ENCODE results near the gene MNAT1.
A peak's percentile ranks its signal among the peaks of the same experiment; 100 is the strongest.

Gene MNAT1

GRCh38 chr14:60956202-60956601, 221.6 kb downstream of the MNAT1 start:
- ChIA-PET POLR2A (no interaction called here), CTCF (interaction anchor here (0.6 kb wide), 1 partner anchor 307 kb away, joined by 4 read pairs; no protein-coding TSS in a partner anchor)
- Histone ChIP-seq H3K36me3 (ENCODE audit: control insufficient read depth in 2 of 2, insufficient read depth in 1 of 2, low read length in 2 of 2) (no peaks in the 10 kb centered on the region), H3K4me3 (ENCODE audit: low read depth, low read length) (no peak overlapping the region), H3K27ac (ENCODE audit: extremely low read depth, low read depth, low read length) (no peak overlapping the region), H3K9me3 (ENCODE audit: control insufficient read depth, insufficient read depth, low read depth, low read length) (no peaks in the 10 kb centered on the region), H3K4me1 (ENCODE audit: control insufficient read depth, insufficient read depth, low read length) (no peaks in the 10 kb centered on the region)
- TF ChIP-seq BCL11A (tag by site-specific recombination; IDR thresholded peaks at IDR 0.05; ENCODE audit: low read depth) (no peak), GLIS1 (tag by site-specific recombination; IDR thresholded peaks at IDR 0.05) (no peak), ZNF302 (tag by site-specific recombination; IDR thresholded peaks at IDR 0.05; ENCODE audit: low read depth) (no peak), GFI1B (tag by site-specific recombination; IDR thresholded peaks at IDR 0.05) (no peak), ZNF560 (tag by site-specific recombination; IDR thresholded peaks at IDR 0.05; ENCODE audit: borderline replicate concordance) (no peak)
- TF ChIP-seq, protein P1, sequence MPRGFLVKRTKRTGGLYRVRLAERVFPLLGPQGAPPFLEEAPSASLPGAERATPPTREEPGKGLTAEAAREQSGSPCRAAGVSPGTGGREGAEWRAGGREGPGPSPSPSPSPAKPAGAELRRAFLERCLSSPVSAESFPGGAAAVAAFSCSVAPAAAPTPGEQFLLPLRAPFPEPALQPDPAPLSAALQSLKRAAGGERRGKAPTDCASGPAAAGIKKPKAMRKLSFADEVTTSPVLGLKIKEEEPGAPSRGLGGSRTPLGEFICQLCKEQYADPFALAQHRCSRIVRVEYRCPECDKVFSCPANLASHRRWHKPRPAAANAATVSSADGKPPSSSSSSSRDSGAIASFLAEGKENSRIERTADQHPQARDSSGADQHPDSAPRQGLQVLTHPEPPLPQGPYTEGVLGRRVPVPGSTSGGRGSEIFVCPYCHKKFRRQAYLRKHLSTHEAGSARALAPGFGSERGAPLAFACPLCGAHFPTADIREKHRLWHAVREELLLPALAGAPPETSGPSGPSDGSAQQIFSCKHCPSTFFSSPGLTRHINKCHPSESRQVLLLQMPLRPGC (tag by site-specific recombination; IDR thresholded peaks at IDR 0.05): no peak

DNA sequence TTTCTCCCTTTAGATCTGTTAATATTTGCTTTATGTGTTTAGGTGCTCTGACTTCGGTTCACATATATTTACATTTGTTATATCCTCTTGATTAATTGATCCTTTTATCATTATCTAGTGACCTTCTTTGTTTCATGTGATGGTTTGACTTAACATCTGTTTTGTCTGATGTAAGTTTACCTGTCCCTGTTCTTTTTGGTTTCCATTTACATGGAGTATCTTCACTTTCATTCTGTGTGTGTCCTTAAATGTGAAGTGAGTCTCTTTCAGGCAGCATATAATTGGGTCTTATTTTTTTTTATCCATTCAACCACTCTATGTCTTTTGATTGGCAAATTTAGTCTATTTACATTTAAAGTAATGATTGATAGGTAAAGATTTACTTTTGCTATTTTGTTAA, 222.1 kb downstream of the MNAT1 start:
- ChIA-PET POLR2A (no interaction called here), CTCF (no interaction called here)
- Histone ChIP-seq H3K36me3 (ENCODE audit: control insufficient read depth in 2 of 2, insufficient read depth in 1 of 2, low read length in 2 of 2) (no peaks in the 10 kb centered on the region), H3K4me3 (ENCODE audit: low read depth, low read length) (no peak overlapping the region), H3K27ac (ENCODE audit: extremely low read depth, low read depth, low read length) (no peak overlapping the region), H3K4me1 (ENCODE audit: control insufficient read depth, insufficient read depth, low read length) (no peaks in the 10 kb centered on the region), H3K9me3 (ENCODE audit: control insufficient read depth, insufficient read depth, low read depth, low read length) (no peaks in the 10 kb centered on the region)
- no peak for TF ChIP-seq KLF7 (tag by site-specific recombination; IDR thresholded peaks at IDR 0.05; ENCODE audit: borderline replicate concordance)
- TF ChIP-seq PATZ1 (tag by site-specific recombination; IDR thresholded peaks at IDR 0.05): no peak
- no peak for TF ChIP-seq ZEB2 (tag by site-specific recombination; IDR thresholded peaks at IDR 0.05)
- no peak for TF ChIP-seq ZNF433 (tag by site-specific recombination; IDR thresholded peaks at IDR 0.05; ENCODE audit: low read depth)
- no peak for TF ChIP-seq ZNF624 (tag by site-specific recombination; IDR thresholded peaks at IDR 0.05)
- peak; percentile 96 for TF ChIP-seq ZNF677 (tag by site-specific recombination; IDR thresholded peaks at IDR 0.05)

- Histone ChIP-seq H3K4me1 (ENCODE audit: control insufficient read depth, insufficient read depth, low read length) (no peaks in the 10 kb centered on the region), H3K36me3 (ENCODE audit: control insufficient read depth in 2 of 2, insufficient read depth in 1 of 2, low read length in 2 of 2) (no peaks in the 10 kb centered on the region), H3K9me3 (ENCODE audit: control insufficient read depth, insufficient read depth, low read depth, low read length) (no peaks in the 10 kb centered on the region), H3K4me3 (ENCODE audit: low read depth, low read length) (no peak overlapping the region), H3K27ac (ENCODE audit: extremely low read depth, low read depth, low read length) (no peak overlapping the region)
- TF ChIP-seq ZNF510 (tag by site-specific recombination; IDR thresholded peaks at IDR 0.05; ENCODE audit: insufficient replicate concordance) (peak; percentile 37), ZNF791 (tag by site-specific recombination; IDR thresholded peaks at IDR 0.05) (peak; percentile 100), TRIM28 (IDR thresholded peaks at IDR 0.05; ENCODE audit: borderline replicate concordance, low read length) (no peak; the same call in 1 of the 2 replicates), ZNF529 (tag by site-specific recombination; IDR thresholded peaks at IDR 0.05; ENCODE audit: insufficient replicate concordance) (peak; percentile 38), SETDB1 (IDR thresholded peaks at IDR 0.05; ENCODE audit: insufficient read length, low read length) (peak; percentile 92), ZFP69B (tag by site-specific recombination; IDR thresholded peaks at IDR 0.05) (no peak)
- ChIA-PET POLR2A (no interaction called here), CTCF (no interaction called here)
Observed at GRCh38 chr14:60958146-60958545, 223.6 kb downstream of the MNAT1 start.

Data from HEK293 (cell line).